ENCODE data around the gene SLC25A11.
A peak's percentile ranks its signal among the peaks of the same experiment; 100 is the strongest.

SLC25A11 gene

DNA sequence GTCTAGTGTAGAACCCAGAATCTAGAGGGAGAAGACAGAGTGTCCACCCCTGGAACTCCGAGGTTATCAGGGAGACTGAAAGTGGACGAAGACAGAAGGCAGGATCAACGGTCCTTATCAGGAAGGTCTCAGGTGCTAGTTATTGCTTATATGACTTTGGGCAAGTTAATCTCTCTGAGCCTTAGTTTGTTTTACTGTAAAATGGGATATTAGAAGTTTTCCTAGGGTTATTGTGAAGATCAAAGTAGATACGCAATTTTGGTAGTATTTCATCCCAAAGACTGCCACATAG, 1.4 kb upstream of the SLC25A11 start:
- TF ChIP-seq, protein P1, sequence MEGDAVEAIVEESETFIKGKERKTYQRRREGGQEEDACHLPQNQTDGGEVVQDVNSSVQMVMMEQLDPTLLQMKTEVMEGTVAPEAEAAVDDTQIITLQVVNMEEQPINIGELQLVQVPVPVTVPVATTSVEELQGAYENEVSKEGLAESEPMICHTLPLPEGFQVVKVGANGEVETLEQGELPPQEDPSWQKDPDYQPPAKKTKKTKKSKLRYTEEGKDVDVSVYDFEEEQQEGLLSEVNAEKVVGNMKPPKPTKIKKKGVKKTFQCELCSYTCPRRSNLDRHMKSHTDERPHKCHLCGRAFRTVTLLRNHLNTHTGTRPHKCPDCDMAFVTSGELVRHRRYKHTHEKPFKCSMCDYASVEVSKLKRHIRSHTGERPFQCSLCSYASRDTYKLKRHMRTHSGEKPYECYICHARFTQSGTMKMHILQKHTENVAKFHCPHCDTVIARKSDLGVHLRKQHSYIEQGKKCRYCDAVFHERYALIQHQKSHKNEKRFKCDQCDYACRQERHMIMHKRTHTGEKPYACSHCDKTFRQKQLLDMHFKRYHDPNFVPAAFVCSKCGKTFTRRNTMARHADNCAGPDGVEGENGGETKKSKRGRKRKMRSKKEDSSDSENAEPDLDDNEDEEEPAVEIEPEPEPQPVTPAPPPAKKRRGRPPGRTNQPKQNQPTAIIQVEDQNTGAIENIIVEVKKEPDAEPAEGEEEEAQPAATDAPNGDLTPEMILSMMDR (IDR thresholded peaks at IDR 0.05), result no peak
- Histone ChIP-seq H3K27ac (peak overlapping the region; percentile 96), H3K4me1 (ENCODE audit: control insufficient read depth in 1 of 2, insufficient read depth in 1 of 2, low read depth in 1 of 2, low read length in 1 of 2) (peaks cover 73 to 80% of the 10 kb centered on the region in 2 experiments), H3K9me3 (no peaks in the 10 kb centered on the region), H3K4me3 (ENCODE audit: low read depth in 1 of 2, low read length in 1 of 2) (peak overlapping the region; percentile 83 to 99), H3K27me3 (no peaks in the 10 kb centered on the region), H3K36me3 (peaks cover 54% of the 10 kb centered on the region)

DNA sequence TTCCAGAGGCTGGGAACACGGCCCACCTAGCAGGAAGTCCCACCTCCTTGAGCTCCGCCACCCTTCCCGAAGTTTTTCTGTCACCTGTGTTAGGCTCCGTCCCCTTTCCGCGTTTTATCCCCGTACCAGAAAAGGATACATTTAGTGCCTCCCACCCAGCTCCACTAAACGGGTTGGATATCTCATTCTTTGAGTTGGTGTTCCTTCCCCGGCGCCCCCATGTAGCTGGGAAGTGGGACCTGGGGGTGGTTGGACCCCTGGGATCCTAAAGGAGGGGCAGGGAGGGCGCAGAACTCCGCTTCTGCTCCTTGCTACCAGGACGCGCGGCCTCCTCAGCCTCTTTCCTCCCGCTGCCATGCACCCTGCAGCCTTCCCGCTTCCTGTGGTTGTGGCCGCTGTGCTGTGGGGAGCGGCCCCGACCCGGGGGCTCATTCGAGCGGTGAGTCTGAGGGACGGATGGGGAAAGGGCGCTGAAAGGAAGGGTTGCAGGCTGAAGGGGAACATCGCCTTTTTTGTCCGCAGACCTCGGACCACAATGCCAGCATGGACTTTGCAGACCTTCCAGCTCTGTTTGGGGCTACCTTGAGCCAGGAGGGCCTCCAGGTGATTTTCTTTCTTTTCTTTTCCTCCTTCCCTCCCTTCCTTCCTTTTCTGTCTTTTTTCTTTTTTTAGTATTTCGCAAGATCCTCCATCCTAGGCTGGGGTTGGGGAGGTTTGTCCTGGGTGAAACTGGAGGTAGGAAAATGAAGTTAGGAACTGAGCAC, 891 bp upstream of the SLC25A11 start:
- peaks cover 68 to 75% of the 10 kb centered on the region in 2 experiments for H3K4me1 ChIP-seq (ENCODE audit: control insufficient read depth in 1 of 2, insufficient read depth in 1 of 2, low read depth in 1 of 2, low read length in 1 of 2)
- TF ChIP-seq, protein P1 (IDR thresholded peaks at IDR 0.05), result no peak
- H3K27me3 ChIP-seq, result no peaks in the 10 kb centered on the region
- no peaks in the 10 kb centered on the region for H3K9me3 ChIP-seq
- H3K27ac ChIP-seq, result peak overlapping the region; percentile 96
- peaks cover 52% of the 10 kb centered on the region for H3K36me3 ChIP-seq
- H3K4me3 ChIP-seq (ENCODE audit: low read depth in 1 of 2, low read length in 1 of 2), result peak overlapping the region; percentile 83 to 99

DNA sequence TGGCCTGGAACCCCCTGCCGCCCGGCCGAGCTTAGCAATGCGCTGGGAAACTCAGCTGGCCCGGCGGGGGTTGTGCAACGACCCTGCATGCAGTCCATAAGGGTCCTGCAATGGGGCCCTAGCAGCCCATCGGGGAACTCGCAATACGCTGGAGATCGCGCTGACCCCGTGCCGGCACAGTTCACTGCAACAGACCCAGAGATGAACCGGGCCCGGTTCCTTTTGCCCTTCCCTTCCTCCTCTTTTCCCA, 375 bp downstream of the SLC25A11 start:
- H3K4me3 ChIP-seq (ENCODE audit: low read depth in 1 of 2, low read length in 1 of 2), result peak overlapping the region; percentile 83 to 99
- no peaks in the 10 kb centered on the region for H3K9me3 ChIP-seq
- H3K27ac ChIP-seq, result peak overlapping the region; percentile 96
- H3K36me3 ChIP-seq, result peaks cover 47% of the 10 kb centered on the region
- H3K27me3 ChIP-seq, result peaks cover 1% of the 10 kb centered on the region
- TF ChIP-seq, protein P1 (IDR thresholded peaks at IDR 0.05), result no peak
- H3K4me1 ChIP-seq (ENCODE audit: control insufficient read depth in 1 of 2, insufficient read depth in 1 of 2, low read depth in 1 of 2, low read length in 1 of 2), result peaks cover 58 to 66% of the 10 kb centered on the region in 2 experiments

DNA sequence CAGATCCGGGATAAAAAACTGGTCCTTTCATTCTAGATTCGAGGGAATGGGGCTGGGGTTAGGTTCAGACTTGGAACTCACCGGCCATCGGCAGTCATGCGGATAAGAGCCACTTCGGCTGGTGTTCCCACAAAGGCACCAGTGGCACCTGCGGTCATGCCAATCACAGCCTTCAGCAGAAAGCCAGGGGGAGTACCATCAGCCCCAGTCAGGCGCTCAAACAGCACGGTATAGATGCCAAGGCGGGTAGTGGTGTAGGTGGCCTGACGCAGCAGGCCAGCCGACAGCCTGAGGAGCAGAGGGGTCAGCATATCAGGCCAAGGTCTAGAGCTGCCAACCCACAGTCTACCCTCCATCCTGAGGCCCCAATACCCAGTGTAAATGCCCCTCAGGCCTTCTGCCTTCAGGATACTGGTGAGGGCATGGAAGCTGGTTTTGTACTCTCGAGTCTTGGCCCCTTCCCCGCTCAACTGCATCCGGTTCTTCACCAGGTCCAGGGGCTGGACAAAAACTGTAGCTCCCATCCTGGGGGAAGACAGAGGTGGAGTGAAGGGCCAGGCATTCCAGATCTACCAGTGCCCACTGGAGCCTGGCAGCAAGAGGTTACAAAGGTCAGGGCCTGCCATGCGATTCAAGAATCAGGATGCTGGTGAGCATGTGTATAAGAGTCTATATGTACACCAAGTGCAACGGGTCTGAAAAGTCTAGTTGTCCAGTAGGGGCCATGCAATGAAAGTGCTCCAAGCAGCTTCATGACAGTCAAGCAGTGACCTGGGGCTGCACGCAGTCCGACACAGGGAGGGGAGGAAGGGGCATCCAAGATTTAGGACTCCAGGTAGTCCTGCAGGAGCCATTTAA, 929 bp downstream of the SLC25A11 start:
- no peaks in the 10 kb centered on the region for H3K9me3 ChIP-seq
- peaks cover 7% of the 10 kb centered on the region for H3K27me3 ChIP-seq
- H3K36me3 ChIP-seq, result peaks cover 47% of the 10 kb centered on the region
- H3K4me3 ChIP-seq (ENCODE audit: low read depth in 1 of 2, low read length in 1 of 2), result peak overlapping the region; percentile 83 to 99
- H3K4me1 ChIP-seq (ENCODE audit: control insufficient read depth in 1 of 2, insufficient read depth in 1 of 2, low read depth in 1 of 2, low read length in 1 of 2), result peaks cover 58 to 66% of the 10 kb centered on the region in 2 experiments
- TF ChIP-seq, protein P1 (IDR thresholded peaks at IDR 0.05), result no peak
- peak overlapping the region; percentile 96 for H3K27ac ChIP-seq

DNA sequence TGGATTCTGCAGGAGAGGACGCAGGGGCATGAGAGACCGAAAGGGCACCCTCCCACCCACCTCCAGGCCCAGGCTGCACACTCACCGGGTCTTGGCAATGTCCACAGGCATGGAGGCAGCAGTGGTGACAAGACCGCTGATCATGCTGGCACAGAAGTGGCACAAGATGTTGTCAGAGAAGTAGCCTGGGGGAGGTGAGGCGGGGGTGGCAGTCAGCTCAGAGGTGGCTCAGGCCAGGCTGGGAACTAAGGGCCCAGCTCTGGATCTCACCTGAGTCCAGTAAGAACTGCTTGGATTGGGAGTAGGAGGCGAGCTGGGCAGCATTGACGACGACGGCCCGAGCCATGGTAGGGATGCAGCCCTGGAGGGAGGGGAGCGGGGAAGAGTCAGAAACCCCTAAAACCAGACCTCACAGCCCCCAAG, 1.8 kb downstream of the SLC25A11 start:
- TF ChIP-seq, protein P1 (IDR thresholded peaks at IDR 0.05), result no peak
- Histone ChIP-seq H3K9me3 (no peaks in the 10 kb centered on the region), H3K27ac (peak overlapping the region; percentile 96), H3K36me3 (peaks cover 41% of the 10 kb centered on the region), H3K4me1 (ENCODE audit: control insufficient read depth in 1 of 2, insufficient read depth in 1 of 2, low read depth in 1 of 2, low read length in 1 of 2) (peaks cover 51 to 66% of the 10 kb centered on the region in 2 experiments), H3K27me3 (peaks cover 15% of the 10 kb centered on the region), H3K4me3 (ENCODE audit: low read depth in 1 of 2, low read length in 1 of 2) (no peak overlapping the region)

Data from neutrophil (primary cell).